HEK293 (cell line): Measurements from ENCODE around the gene H3-3A.

Experiments used
- CTCF ChIA-PET: fragments of 350-600 bp; formaldehyde crosslinking; extraction: SDS; loops from one replicate; lab custom pipeline; 2021; ENCODE audit warnings: antibody characterized with exemption; lab: Yijun Ruan, JAX
- POLR2A ChIA-PET: fragments of 300-600 bp; formaldehyde crosslinking; extraction: SDS; loops from one replicate; lab custom pipeline; 2020; ENCODE audit warnings: antibody characterized with exemption, inconsistent platforms; lab: Yijun Ruan, JAX
- H3K27ac ChIP-seq: fragments of 200-500 bp; sonication (Bioruptor generic); 2 replicates; pipeline ENCODE4 v1.5.1; 2014; ENCODE audit warnings: low read depth, low read length, control low read depth, inconsistent platforms; ENCODE audit errors: extremely low read depth
- H3K36me3 ChIP-seq, 2 experiments: fragments of 200-500 bp in 1 of 2; sonication (Bioruptor generic) in 1 of 2; 1 replicate in 1 of 2; 2 replicates in 1 of 2; pipeline ENCODE4 v1.5.1; 2014 to 2017; ENCODE audit warnings: inconsistent platforms in 2 of 2, low read length in 2 of 2; ENCODE audit not compliant: control insufficient read depth in 2 of 2, insufficient read depth in 1 of 2
- H3K4me1 ChIP-seq: fragments of 200-500 bp; sonication (Bioruptor generic); 2 replicates; pipeline ENCODE4 v1.5.1; 2014; ENCODE audit warnings: mild to moderate bottlenecking, low read length, inconsistent platforms; ENCODE audit not compliant: control insufficient read depth, insufficient read depth
- H3K4me3 ChIP-seq: 2 replicates; pipeline ENCODE4 v1.5.1; 2011; ENCODE audit warnings: low read depth, mild to moderate bottlenecking, control low read depth, low read length, moderate library complexity
- H3K9me3 ChIP-seq: fragments of 200-500 bp; sonication (Bioruptor generic); 2 replicates; pipeline ENCODE4 v1.5.1; 2014; ENCODE audit warnings: low read depth, low read length, inconsistent platforms; ENCODE audit not compliant: control insufficient read depth, insufficient read depth
- IKZF3 ChIP-seq: fragments of 450-650 bp; IDR thresholded peaks from 2 replicates; pipeline ENCODE4 v1.5.0; 2018; ENCODE audit warnings: missing biosample characterization, mild to moderate bottlenecking, missing genetic modification characterization, moderate library complexity
- KLF10 ChIP-seq: fragments of 450-650 bp; IDR thresholded peaks from 2 replicates; pipeline ENCODE4 v1.5.1; 2018; ENCODE audit warnings: missing biosample characterization, mild to moderate bottlenecking, missing genetic modification characterization
- KLF8 ChIP-seq: fragments of 450-650 bp; formaldehyde crosslinking; IDR thresholded peaks from 2 replicates; pipeline ENCODE4 v1.5.1; 2016; ENCODE audit warnings: missing biosample characterization, missing genetic modification characterization
- ZNF175 ChIP-seq: fragments of 450-650 bp; formaldehyde crosslinking; IDR thresholded peaks from 2 replicates; pipeline ENCODE4 v1.5.1; 2016; ENCODE audit warnings: missing biosample characterization, missing genetic modification characterization
- ZNF292 ChIP-seq: fragments of 450-650 bp; formaldehyde crosslinking; IDR thresholded peaks from 2 replicates; pipeline ENCODE4 v1.5.1; 2016; ENCODE audit warnings: low read depth, missing biosample characterization, missing genetic modification characterization, borderline replicate concordance
- ZNF488 ChIP-seq: fragments of 450-650 bp; formaldehyde crosslinking; IDR thresholded peaks from 2 replicates; pipeline ENCODE4 v1.5.1; 2016; ENCODE audit warnings: missing biosample characterization, missing genetic modification characterization
- ZNF677 ChIP-seq: fragments of 450-650 bp; IDR thresholded peaks from 2 replicates; pipeline ENCODE4 v1.5.0; 2018; ENCODE audit warnings: missing biosample characterization, mild to moderate bottlenecking, missing genetic modification characterization, moderate library complexity
- ZNF692 ChIP-seq: fragments of 450-650 bp; formaldehyde crosslinking; IDR thresholded peaks from 2 replicates; pipeline ENCODE4 v1.5.1; 2016; ENCODE audit warnings: missing biosample characterization, missing genetic modification characterization
- ZNF747 ChIP-seq: fragments of 450-650 bp; formaldehyde crosslinking; IDR thresholded peaks from 2 replicates; pipeline ENCODE4 v1.5.1; 2016; ENCODE audit warnings: missing biosample characterization, missing genetic modification characterization
- TF ChIP-seq, protein P1 (sequence below): fragments of 450-650 bp; formaldehyde crosslinking; IDR thresholded peaks from 2 replicates; pipeline ENCODE4 v1.5.1; 2016; ENCODE audit warnings: missing biosample characterization, missing genetic modification characterization
- TF ChIP-seq, protein P2 (sequence below): fragments of 450-650 bp; formaldehyde crosslinking; IDR thresholded peaks from 2 replicates; pipeline ENCODE4 v1.5.1; 2016; ENCODE audit warnings: missing biosample characterization, missing genetic modification characterization, borderline replicate concordance

H3-3A gene

DNA sequence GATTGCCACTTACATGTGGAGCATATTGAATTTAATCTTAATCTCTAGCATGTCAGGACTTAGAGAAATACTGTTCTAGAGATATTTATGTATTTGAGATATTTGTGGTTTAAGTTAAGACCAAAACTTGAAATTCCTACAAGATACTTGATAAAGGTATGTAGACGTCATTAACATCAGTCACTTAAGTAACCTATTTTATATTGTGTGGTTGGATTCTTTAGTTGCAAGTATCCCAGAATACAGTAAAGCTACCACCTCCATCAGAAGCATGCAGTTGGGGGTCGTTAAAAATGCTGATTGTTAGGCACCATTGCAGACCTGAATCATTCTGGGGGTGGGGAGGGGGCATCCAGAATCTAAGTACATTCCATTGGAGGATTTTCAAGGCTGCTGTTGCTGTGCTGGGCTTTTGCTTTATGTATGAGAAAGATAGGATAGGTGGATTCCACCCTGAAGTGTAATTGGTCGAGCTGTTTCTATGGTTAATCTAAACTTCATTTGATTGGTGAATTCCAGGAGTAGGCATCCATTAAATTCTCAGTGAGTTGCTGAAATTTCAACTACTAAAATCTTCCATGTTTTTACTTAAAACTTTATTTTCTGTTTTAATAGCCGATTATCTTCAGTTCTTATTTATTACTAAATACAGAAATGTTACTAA lies 4.0 kb downstream of the H3-3A start:
- no peak for TF ChIP-seq KLF8 (tag by site-specific recombination)
- TF ChIP-seq, protein P1, sequence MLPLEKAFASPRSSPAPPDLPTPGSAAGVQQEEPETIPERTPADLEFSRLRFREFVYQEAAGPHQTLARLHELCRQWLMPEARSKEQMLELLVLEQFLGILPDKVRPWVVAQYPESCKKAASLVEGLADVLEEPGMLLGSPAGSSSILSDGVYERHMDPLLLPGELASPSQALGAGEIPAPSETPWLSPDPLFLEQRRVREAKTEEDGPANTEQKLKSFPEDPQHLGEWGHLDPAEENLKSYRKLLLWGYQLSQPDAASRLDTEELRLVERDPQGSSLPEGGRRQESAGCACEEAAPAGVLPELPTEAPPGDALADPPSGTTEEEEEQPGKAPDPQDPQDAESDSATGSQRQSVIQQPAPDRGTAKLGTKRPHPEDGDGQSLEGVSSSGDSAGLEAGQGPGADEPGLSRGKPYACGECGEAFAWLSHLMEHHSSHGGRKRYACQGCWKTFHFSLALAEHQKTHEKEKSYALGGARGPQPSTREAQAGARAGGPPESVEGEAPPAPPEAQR (tag by site-specific recombination) = no peak
- no peak for TF ChIP-seq ZNF292 (tag by site-specific recombination)
- Histone ChIP-seq H3K27ac (no peak overlapping the region), H3K4me1 (peaks cover 10% of the 10 kb centered on the region; the same call in 1 of the 2 replicates), H3K9me3 (no peaks in the 10 kb centered on the region), H3K36me3 (peaks cover 54 to 56% of the 10 kb centered on the region in 2 experiments), H3K4me3 (no peak overlapping the region)
- ChIA-PET POLR2A (interaction anchor here (1.0 to 2.0 kb wide), 3 partner anchors 10 to 17 kb away, joined by 3 to 4 read pairs (median 3); no protein-coding TSS in a partner anchor), CTCF (interaction anchor here (0.7 to 3.6 kb wide), 7 partner anchors 11 to 591 kb away, joined by 3 to 86 read pairs (median 5); no protein-coding TSS in a partner anchor)

- TF ChIP-seq KLF10 (tag by site-specific recombination) (0 out of 2 replicates have a peak, but pooled peaks have one; percentile 29), ZNF488 (tag by site-specific recombination) (no peak)
- ChIA-PET POLR2A (interaction anchor here (1.5 to 2.4 kb wide), 2 partner anchors 8 to 70 kb away, joined by 3 to 8 read pairs; partner anchors contain the start of genes H3-3A and SDE2), CTCF (interaction anchor here (0.6 to 2.4 kb wide), 6 partner anchors 11 to 327 kb away, joined by 3 to 8 read pairs (median 3); no protein-coding TSS in a partner anchor)
- Histone ChIP-seq H3K9me3 (no peaks in the 10 kb centered on the region), H3K4me1 (peaks cover 10% of the 10 kb centered on the region; the same call in 1 of the 2 replicates), H3K36me3 (peaks cover 74 to 76% of the 10 kb centered on the region in 2 experiments), H3K4me3 (no peak overlapping the region), H3K27ac (no peak overlapping the region)
Observed at GRCh38 chr1:226069811-226070489, 7.4 kb downstream of the H3-3A start.

GRCh38 chr1:226072347-226072746 lies 9.8 kb downstream of the H3-3A start:
- POLR2A ChIA-PET = interaction anchor here (1.2 kb wide), 2 partner anchors 11 to 54 kb away, joined by 3 to 4 read pairs; no protein-coding TSS in a partner anchor

More at GRCh38 chr1:226072347-226072746, 9.8 kb downstream of the H3-3A start:
- Histone ChIP-seq H3K36me3 (peaks cover 56 to 59% of the 10 kb centered on the region in 2 experiments), H3K4me1 (no peaks in the 10 kb centered on the region), H3K4me3 (no peak overlapping the region), H3K27ac (no peak overlapping the region), H3K9me3 (no peaks in the 10 kb centered on the region)
- CTCF ChIA-PET = interaction anchor here (1.1 to 1.5 kb wide), 2 partner anchors 9 to 49 kb away, joined by 4 to 8 read pairs; no protein-coding TSS in a partner anchor
- no peak for TF ChIP-seq IKZF3
- TF ChIP-seq ZNF747 (tag by site-specific recombination) = no peak
- TF ChIP-seq, protein P2, sequence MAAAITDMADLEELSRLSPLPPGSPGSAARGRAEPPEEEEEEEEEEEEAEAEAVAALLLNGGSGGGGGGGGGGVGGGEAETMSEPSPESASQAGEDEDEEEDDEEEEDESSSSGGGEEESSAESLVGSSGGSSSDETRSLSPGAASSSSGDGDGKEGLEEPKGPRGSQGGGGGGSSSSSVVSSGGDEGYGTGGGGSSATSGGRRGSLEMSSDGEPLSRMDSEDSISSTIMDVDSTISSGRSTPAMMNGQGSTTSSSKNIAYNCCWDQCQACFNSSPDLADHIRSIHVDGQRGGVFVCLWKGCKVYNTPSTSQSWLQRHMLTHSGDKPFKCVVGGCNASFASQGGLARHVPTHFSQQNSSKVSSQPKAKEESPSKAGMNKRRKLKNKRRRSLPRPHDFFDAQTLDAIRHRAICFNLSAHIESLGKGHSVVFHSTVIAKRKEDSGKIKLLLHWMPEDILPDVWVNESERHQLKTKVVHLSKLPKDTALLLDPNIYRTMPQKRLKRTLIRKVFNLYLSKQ (tag by site-specific recombination) = no peak
- TF ChIP-seq ZNF175 (tag by site-specific recombination) = no peak
- TF ChIP-seq ZNF692 (tag by site-specific recombination) = no peak
- TF ChIP-seq ZNF677 (tag by site-specific recombination) = no peak
